ENCODE results near the gene TRMT10B. TPM values are rescaled to one million over a fixed set of nuclear protein-coding genes. Genes with fewer than 3 reads are reported as not detected.
A peak's percentile ranks its signal among the peaks of the same experiment; 100 is the strongest.

Gene TRMT10B
- total and polyA plus RNA-seq, 2 of the 13 experiments (the other 11 are each of a cell fraction or from before 2014, with no cell fraction given), result 3.1 to 3.9 TPM

GRCh38 chr9:37753489-37754190 lies at the start of gene TRMT10B (continued):
- TF ChIP-seq ZNF180 (CRISPR knock-in tag; IDR thresholded peaks at IDR 0.05; ENCODE audit: borderline replicate concordance, low read depth) (no peak), DPF2 (CRISPR knock-in tag; IDR thresholded peaks at IDR 0.05; ENCODE audit: borderline replicate concordance, low read depth) (no peak), HMGA1 (CRISPR knock-in tag; conservative IDR thresholded peaks at IDR 0.05) (no peak), PPARG (CRISPR knock-in tag; conservative IDR thresholded peaks at IDR 0.05) (no peak), ZSCAN20 (CRISPR knock-in tag; IDR thresholded peaks at IDR 0.05; ENCODE audit: borderline replicate concordance) (no peak), ZBTB7B (CRISPR knock-in tag; IDR thresholded peaks at IDR 0.05) (0 out of 2 replicates have a peak, but pooled peaks have one; percentile 39), LRRFIP1 (CRISPR knock-in tag; conservative IDR thresholded peaks at IDR 0.05) (no peak), ETV5 (CRISPR knock-in tag; IDR thresholded peaks at IDR 0.05; ENCODE audit: borderline replicate concordance) (peak; percentile 53; the same call in 1 of the 2 replicates), ZBTB20 (CRISPR knock-in tag; IDR thresholded peaks at IDR 0.05; ENCODE audit: borderline replicate concordance, low read depth) (no peak), ZNF256 (CRISPR knock-in tag; conservative IDR thresholded peaks at IDR 0.05) (no peak), ZNF335 (CRISPR knock-in tag; IDR thresholded peaks at IDR 0.05) (no peak), POLR2AphosphoS2 (IDR thresholded peaks at IDR 0.05; ENCODE audit: low read depth, low read length) (no peak), RAD21 (CRISPR knock-in tag; IDR thresholded peaks at IDR 0.05) (no peak), ZNF432 (CRISPR knock-in tag; IDR thresholded peaks at IDR 0.05; ENCODE audit: borderline replicate concordance) (no peak), ZNF280B (CRISPR knock-in tag; IDR thresholded peaks at IDR 0.05; ENCODE audit: borderline replicate concordance) (no peak; the same call in 1 of the 2 replicates), PLSCR1 (CRISPR knock-in tag; IDR thresholded peaks at IDR 0.05; ENCODE audit: borderline replicate concordance) (no peak), YEATS2 (CRISPR knock-in tag; IDR thresholded peaks at IDR 0.05; ENCODE audit: borderline replicate concordance) (0 out of 2 replicates have a peak, but pooled peaks have one; percentile 16)
- TF ChIP-seq, protein P1, sequence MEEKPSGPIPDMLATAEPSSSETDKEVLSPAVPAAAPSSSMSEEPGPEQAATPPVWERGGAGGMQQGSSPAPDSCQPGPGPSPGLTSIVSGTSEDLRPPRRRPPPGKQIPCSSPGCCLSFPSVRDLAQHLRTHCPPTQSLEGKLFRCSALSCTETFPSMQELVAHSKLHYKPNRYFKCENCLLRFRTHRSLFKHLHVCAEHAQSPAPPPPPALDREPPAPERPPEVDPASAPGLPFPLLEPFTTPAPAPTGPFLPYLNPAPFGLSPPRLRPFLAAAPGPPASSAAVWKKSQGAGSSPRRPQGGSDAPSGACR (CRISPR knock-in tag; IDR thresholded peaks at IDR 0.05), result no peak
- TF ChIP-seq, protein P2, sequence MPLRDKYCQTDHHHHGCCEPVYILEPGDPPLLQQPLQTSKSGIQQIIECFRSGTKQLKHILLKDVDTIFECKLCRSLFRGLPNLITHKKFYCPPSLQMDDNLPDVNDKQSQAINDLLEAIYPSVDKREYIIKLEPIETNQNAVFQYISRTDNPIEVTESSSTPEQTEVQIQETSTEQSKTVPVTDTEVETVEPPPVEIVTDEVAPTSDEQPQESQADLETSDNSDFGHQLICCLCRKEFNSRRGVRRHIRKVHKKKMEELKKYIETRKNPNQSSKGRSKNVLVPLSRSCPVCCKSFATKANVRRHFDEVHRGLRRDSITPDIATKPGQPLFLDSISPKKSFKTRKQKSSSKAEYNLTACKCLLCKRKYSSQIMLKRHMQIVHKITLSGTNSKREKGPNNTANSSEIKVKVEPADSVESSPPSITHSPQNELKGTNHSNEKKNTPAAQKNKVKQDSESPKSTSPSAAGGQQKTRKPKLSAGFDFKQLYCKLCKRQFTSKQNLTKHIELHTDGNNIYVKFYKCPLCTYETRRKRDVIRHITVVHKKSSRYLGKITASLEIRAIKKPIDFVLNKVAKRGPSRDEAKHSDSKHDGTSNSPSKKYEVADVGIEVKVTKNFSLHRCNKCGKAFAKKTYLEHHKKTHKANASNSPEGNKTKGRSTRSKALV (CRISPR knock-in tag; IDR thresholded peaks at IDR 0.05), result no peak
- TF ChIP-seq, protein P3, sequence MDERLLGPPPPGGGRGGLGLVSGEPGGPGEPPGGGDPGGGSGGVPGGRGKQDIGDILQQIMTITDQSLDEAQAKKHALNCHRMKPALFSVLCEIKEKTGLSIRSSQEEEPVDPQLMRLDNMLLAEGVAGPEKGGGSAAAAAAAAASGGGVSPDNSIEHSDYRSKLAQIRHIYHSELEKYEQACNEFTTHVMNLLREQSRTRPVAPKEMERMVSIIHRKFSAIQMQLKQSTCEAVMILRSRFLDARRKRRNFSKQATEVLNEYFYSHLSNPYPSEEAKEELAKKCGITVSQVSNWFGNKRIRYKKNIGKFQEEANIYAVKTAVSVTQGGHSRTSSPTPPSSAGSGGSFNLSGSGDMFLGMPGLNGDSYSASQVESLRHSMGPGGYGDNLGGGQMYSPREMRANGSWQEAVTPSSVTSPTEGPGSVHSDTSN (CRISPR knock-in tag; IDR thresholded peaks at IDR 0.05), result no peak
